HUES6 (cell line): ENCODE results near the gene NDUFB4.
A peak's percentile ranks its signal among the peaks of the same experiment; 100 is the strongest.

ENCODE experiments used
- H3K27ac ChIP-seq: 2 replicates; pipeline ENCODE4 v1.7.0; 2013; ENCODE audit warnings: low read depth, mild to moderate bottlenecking, low read length, inconsistent platforms
- H3K27me3 ChIP-seq: 2 replicates; pipeline ENCODE4 v1.6.1; 2013; ENCODE audit warnings: low read length; ENCODE audit not compliant: control insufficient read depth, insufficient read depth
- H3K36me3 ChIP-seq: 2 replicates; pipeline ENCODE4 v1.6.1; 2013; ENCODE audit warnings: low read length; ENCODE audit not compliant: control insufficient read depth, insufficient read depth
- H3K4me1 ChIP-seq: 2 replicates; pipeline ENCODE4 v1.6.1; 2013; ENCODE audit warnings: low read length; ENCODE audit not compliant: control insufficient read depth, insufficient read depth
- H3K4me3 ChIP-seq: 2 replicates; pipeline ENCODE4 v1.5.1; 2013; ENCODE audit warnings: low read depth, low read length
- H3K9ac ChIP-seq: one replicate; pipeline ENCODE4 v1.6.1; 2013; ENCODE audit warnings: mild to moderate bottlenecking, low read length
- H3K9me3 ChIP-seq: 2 replicates; pipeline ENCODE4 v1.6.1; 2013; ENCODE audit warnings: low read depth, low read length; ENCODE audit not compliant: control insufficient read depth, insufficient read depth

The NDUFB4 gene

DNA sequence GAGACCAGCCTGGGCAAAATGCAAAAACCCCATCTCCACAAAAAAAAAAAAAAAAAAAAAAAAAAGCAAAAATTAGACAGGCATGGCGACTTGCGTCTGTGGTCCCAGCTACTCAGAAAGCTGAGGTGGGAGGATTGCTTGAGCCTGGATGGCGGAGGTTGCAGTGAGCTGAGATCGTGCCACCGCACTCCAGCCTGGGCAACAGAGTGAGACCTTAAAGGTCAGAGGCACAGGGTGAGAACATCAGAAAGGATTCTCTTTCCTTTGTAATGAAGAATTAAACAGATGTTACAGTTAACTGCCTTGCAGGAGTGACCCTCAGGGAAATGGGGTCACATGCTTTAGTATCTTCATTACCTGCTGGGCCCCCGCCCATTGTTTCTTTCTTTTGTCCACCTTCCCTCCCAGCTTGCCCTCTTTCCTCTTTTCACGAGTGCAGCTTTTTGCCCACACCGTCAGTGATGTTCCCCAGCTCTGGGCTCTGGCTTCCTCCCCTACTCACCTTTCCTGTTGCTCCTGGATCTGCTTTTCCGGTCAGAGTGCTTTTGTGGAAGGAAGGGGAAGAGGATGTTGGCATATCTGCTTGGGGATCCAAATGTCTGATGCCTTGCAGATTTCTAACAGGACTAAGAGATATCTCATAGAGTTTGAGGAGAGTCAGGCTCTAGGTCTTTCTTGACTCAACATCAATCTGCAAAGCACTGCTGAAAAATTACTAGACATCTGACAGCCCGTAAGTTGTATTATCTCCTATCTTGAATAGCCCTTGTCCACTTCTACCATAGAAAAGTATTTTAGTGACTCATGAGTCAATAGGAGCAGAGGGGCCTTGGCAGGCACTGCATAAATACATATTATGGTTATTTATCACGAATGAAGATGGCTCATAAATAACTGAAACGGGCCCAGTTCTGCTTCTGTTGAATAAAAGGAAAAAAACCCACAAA, 35.6 kb upstream of the NDUFB4 start:
- Histone ChIP-seq H3K4me1 (peaks cover 9% of the 10 kb centered on the region), H3K9me3 (no peaks in the 10 kb centered on the region), H3K36me3 (no peaks in the 10 kb centered on the region), H3K4me3 (peak overlapping the region; percentile 92), H3K9ac (peak overlapping the region; percentile 69), H3K27me3 (peaks cover 9% of the 10 kb centered on the region), H3K27ac (no peak overlapping the region; the same call in 1 of the 2 replicates)

DNA sequence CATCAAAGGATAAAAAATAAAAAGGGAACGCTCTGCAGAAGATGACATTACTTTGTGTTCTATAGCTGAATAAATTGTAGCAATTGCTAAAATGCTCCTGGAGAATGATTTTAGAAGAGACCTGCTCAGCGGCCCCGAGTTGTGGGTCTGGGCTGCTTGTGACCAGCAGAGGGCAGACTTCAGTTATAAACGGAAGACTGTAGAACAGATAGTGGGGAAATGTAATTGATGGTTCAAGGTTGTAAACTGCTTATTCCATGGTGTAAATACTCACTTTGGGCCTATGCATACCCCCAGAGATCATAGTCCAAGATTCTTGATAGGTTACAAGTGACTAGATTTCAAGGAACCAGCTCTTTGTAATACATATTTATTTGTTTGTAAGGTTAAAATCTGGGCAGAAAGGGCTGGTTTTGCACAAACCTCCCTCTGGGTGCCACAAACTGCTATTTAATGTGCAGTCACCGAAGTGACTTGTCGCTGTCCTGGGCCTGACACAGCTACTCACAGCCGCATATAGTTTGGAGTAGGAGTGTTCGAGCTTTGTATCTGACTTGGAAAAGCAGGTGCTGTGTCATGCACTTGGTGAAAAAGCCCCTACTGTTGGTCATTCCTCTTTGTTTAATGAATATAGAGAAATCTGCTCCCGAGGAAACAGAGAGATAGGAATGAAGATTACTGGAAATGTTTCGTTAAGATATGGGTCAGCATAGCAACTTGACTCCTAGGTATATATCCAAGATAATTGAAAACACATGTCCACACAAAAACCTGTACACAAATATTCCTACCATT, 34.7 kb upstream of the NDUFB4 start:
- peaks cover 9% of the 10 kb centered on the region for H3K27me3 ChIP-seq
- H3K4me3 ChIP-seq = no peak overlapping the region
- H3K9me3 ChIP-seq = no peaks in the 10 kb centered on the region
- H3K36me3 ChIP-seq = no peaks in the 10 kb centered on the region
- no peak overlapping the region for H3K27ac ChIP-seq
- no peak overlapping the region for H3K9ac ChIP-seq
- H3K4me1 ChIP-seq = peaks cover 9% of the 10 kb centered on the region

DNA sequence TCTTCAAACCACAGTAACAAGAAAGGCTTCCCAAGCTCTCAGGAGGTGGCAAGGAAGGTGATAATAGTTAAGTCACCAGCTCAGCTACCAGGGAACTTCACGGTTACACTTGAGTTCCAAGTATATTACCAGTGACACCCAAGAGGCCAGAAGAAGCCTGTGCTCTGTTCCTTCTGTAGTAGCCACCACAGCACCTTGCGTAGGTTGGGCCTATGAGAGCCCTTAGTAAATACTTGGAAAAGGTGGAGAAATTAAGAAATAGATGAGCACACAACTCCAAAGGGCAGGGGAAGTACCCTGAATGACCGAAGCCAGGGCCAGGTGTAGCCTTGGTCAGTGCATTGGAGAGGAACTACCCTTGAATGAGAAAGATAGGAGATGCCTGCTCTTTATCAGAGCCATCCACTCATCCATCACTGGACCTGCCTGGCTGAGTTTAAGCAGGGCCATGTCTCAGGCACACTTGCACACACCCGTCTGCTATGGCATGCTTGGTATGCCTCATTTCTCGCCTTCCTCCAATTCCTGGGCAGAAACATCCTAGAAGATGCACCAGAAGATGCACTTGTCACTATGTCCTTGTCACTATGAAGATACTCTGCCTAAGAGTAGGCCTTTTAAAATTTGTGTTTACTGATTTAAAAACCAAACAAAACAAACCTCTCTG, 32.6 kb upstream of the NDUFB4 start:
- Histone ChIP-seq H3K9ac (no peak overlapping the region), H3K4me3 (no peak overlapping the region), H3K27me3 (no peaks in the 10 kb centered on the region), H3K27ac (no peak overlapping the region), H3K36me3 (no peaks in the 10 kb centered on the region), H3K9me3 (no peaks in the 10 kb centered on the region), H3K4me1 (peaks cover 29% of the 10 kb centered on the region)

DNA sequence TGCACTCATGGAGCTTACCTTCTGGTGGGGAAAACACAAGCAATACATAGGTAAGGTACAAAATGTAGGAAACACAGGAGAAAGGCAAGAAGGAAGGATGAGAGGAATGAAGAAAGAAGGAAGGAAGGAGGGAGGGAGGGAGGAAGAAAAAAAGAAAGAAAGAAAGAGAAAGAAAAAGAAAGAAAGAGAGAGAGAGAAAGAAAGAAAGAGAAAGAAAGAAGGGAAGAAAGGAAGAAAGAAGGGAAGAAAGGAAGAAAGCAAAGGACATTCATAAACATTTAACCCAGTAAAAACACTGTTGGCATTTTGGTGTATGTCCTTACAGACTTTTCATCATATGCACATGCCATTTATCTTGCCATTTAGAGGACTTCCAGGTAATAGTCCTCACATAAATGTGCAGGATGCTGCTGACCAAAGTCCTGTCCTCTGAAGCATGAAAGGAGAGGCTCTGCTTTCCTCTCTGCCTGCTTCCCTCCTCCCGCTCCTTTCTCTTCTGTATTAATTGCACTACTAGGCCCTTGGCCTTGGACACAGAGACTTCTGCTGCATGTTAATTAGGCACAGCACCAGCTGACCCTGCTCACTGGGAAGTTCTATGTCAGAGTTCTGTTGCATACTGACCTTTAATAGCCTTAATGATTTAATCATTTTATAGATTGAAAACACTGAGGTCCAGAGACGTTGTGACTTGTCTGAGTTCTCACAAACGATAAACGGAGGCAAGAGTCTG, 29.7 kb upstream of the NDUFB4 start:
- Histone ChIP-seq H3K9ac (no peak overlapping the region), H3K27me3 (no peaks in the 10 kb centered on the region)

DNA sequence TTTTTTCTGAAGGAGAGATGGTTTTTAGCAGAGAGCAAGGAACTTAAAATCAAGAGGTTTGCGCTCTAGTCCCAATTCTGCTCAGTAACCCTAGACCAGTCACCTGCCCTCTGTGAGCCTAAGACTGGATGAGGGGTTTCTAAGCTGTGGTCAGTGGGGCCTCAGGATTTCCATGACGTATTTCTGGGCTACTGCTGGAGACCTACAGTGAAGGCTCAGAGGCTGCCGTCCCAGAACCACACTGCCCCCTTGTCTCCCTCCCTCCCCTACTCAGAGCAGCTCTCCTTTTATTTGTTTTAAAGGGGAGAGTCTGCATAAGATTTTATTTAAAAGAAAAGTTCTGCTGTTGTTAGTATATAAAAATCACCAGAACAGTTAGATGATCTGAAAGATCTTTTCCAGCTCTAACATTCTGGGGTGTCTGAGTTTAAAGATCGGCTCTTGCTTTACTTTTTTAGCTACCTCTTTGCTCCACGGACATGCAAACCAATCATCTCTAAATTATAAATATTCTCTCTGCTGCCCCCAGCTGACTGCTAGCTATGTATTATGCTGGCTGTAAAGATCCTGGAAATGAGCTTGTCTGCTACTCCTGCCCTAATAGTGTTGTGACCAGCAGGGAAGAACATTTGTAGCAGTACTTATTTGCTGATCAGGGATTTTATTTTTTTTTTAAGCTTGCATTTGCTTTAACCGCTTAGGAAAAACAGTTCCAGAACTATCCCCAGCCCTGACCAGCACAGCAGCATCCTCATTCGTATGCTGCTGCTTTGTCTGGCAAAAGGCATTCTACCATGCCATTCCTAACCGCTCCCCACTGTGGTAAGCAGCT, 28.6 kb upstream of the NDUFB4 start:
- Histone ChIP-seq H3K9ac (peak overlapping the region; percentile 13), H3K27ac (no peak overlapping the region), H3K9me3 (peaks cover 8% of the 10 kb centered on the region), H3K36me3 (no peaks in the 10 kb centered on the region), H3K4me1 (peaks cover 29% of the 10 kb centered on the region), H3K4me3 (0 out of 2 replicates have a peak overlapping the region, but pooled peaks have one; percentile 18), H3K27me3 (no peaks in the 10 kb centered on the region)

More for the DNA sequence above, 29.7 kb upstream of the NDUFB4 start:
- Histone ChIP-seq H3K36me3 (no peaks in the 10 kb centered on the region), H3K4me3 (no peak overlapping the region), H3K27ac (no peak overlapping the region), H3K9me3 (no peaks in the 10 kb centered on the region), H3K4me1 (peaks cover 29% of the 10 kb centered on the region)

DNA sequence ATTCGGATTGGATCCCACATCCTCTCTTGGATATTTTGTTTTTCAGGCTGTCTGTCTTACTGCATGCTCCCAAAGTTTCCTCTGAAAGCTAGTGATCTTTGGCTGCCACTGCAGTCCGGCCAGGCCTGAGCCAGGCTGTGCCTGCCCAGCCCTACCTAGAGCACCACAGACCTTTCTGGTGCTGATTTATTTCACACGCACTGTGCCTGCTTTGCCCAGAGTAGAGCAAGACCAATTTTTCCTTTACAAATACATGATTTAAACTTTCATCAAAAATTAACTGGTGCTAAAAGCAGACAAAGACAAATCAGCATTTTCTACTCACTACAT, 28.0 kb upstream of the NDUFB4 start:
- Histone ChIP-seq H3K4me1 (peaks cover 29% of the 10 kb centered on the region), H3K9ac (peak overlapping the region; percentile 13), H3K27me3 (no peaks in the 10 kb centered on the region), H3K27ac (no peak overlapping the region), H3K36me3 (no peaks in the 10 kb centered on the region), H3K9me3 (peaks cover 11% of the 10 kb centered on the region), H3K4me3 (no peak overlapping the region)

DNA sequence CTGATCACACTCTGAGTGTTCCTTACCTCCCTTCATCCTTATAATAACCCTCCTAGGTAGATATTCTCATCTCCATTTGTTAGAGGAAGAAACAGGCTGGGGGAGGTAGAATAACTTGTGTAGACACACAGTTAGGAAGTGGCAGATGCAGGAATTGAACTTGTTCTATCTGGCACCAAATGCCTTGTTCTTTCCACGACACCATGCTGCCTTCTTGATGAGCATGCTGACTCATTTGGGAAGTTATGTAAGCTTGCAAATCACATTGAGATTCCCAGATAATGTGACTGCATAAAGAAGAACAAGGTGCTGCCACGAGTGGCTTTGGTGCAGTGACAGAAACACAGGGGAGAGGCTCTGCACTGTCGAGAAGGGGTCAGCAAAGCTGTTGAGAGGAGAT, 27.5 kb upstream of the NDUFB4 start:
- Histone ChIP-seq H3K9ac (no peak overlapping the region), H3K9me3 (peaks cover 11% of the 10 kb centered on the region), H3K27ac (no peak overlapping the region), H3K4me3 (no peak overlapping the region), H3K36me3 (no peaks in the 10 kb centered on the region), H3K4me1 (peaks cover 29% of the 10 kb centered on the region), H3K27me3 (no peaks in the 10 kb centered on the region)

DNA sequence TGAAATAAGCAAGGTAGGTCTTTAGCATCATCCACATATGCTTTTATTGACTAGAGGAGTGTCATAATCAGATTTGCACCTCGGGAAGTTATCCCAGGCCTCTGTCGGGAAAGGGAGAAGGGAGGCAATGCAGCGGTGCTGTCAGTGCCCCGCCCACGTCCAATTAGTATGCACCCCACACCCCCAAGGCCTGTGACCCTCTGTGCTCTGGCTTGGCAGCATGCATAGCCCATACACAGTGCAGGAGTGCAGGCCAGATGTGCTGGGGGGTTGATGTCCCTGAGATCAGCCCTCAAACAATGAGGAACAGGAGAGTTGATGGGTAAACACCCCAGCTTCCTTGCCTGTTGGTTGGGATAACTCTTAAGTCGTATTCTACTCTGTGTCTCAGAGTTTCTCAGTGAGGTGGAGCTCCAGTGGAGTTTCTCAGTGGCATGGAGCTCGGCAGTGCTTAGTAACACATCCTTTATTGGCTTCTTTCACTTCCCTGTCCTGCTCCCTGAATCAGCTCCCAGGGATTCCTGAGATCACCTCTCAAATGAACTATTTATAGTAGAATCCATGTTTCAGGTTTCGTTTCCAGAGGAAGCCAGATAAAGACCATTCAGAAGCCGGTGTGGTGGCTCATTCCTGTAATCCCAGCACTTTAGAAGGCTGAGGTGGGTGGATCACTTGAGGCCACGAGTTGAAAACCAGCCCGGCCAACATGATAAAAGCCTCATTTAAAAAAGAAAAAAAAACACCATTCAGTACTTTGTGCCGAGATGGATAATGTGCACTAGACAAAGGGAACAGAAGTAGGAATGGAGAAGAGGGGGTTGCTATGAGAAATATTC, 26.7 kb upstream of the NDUFB4 start:
- no peak overlapping the region for H3K4me3 ChIP-seq
- H3K4me1 ChIP-seq = peaks cover 29% of the 10 kb centered on the region
- H3K36me3 ChIP-seq = no peaks in the 10 kb centered on the region
- H3K27me3 ChIP-seq = no peaks in the 10 kb centered on the region
- no peak overlapping the region for H3K9ac ChIP-seq
- peaks cover 11% of the 10 kb centered on the region for H3K9me3 ChIP-seq
- no peak overlapping the region for H3K27ac ChIP-seq

DNA sequence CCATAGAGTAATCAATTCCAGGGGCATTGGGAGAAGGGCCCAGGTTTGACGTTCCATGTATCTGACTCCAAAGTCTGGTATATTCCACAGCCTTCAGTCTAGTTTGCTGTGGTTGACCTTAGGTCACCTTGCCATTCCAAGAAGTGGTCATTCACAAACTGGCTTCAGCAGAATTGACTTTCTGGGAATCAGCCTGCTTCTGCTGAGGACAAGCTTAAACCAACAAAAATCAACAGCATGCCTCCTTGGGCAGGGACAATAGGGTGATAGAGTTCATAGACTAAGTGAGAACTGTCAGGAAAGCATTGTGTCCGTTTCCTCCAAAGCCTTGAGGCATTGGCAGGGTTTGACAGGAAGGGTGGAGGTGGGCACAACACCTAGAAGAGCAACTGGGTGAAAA, 24.1 kb upstream of the NDUFB4 start:
- H3K9ac ChIP-seq = no peak overlapping the region
- peaks cover 11% of the 10 kb centered on the region for H3K9me3 ChIP-seq
- H3K4me3 ChIP-seq = no peak overlapping the region
- H3K36me3 ChIP-seq = no peaks in the 10 kb centered on the region
- H3K27me3 ChIP-seq = no peaks in the 10 kb centered on the region
- H3K27ac ChIP-seq = no peak overlapping the region
- peaks cover 24% of the 10 kb centered on the region for H3K4me1 ChIP-seq
